SU-DHL-6 (cell line): ENCODE measurements around the gene NSF.

Experiments used
- H2AFZ ChIP-seq: fragments of 200-600 bp; sonication (generic); 2 replicates; pipeline ENCODE4 v1.6.1; 2014; ENCODE audit warnings: low read depth, mild to moderate bottlenecking, moderate library complexity, mixed read lengths, antibody characterized with exemption, low read length; ENCODE audit not compliant: severe bottlenecking
- H3F3A ChIP-seq: fragments of 200-600 bp; shearing (Covaris generic); 2 replicates; pipeline ENCODE4 v1.6.0; 2016; ENCODE audit warnings: antibody characterized with exemption, mild to moderate bottlenecking; ENCODE audit not compliant: insufficient read depth
- H3K27ac ChIP-seq: fragments of 200-600 bp; sonication (generic); 2 replicates; pipeline ENCODE4 v1.5.1; 2016; ENCODE audit warnings: low read depth, mild to moderate bottlenecking, low read length, moderate library complexity, mixed read lengths
- H3K27me3 ChIP-seq: fragments of 200-600 bp; sonication (generic), shearing (Covaris generic); 2 replicates; pipeline ENCODE4 v1.6.0; 2014; ENCODE audit warnings: mild to moderate bottlenecking, low read length
- H3K36me3 ChIP-seq: fragments of 200-600 bp; sonication (generic); 2 replicates; pipeline ENCODE4 v1.6.1; 2014; ENCODE audit warnings: mild to moderate bottlenecking, low read length, mixed read lengths
- H3K4me2 ChIP-seq: fragments of 300-600, 200-600 bp; shearing (Covaris generic), sonication (generic); 2 replicates; pipeline ENCODE4 v1.6.0; 2014; ENCODE audit warnings: low read length, low read depth, mild to moderate bottlenecking; ENCODE audit not compliant: poor library complexity, severe bottlenecking
- H3K4me3 ChIP-seq: fragments of 200-600 bp; sonication (generic); 2 replicates; pipeline ENCODE4 v1.5.1; 2014; ENCODE audit warnings: antibody characterized with exemption, low read length, mild to moderate bottlenecking, mixed read lengths; ENCODE audit not compliant: insufficient read depth, poor library complexity, severe bottlenecking
- H3K79me2 ChIP-seq: fragments of 200-600 bp; sonication (generic); 2 replicates; pipeline ENCODE4 v1.6.1; 2014; ENCODE audit warnings: mild to moderate bottlenecking, low read length, moderate library complexity; ENCODE audit not compliant: insufficient read depth
- H3K9ac ChIP-seq: fragments of 200-600 bp; sonication (generic); 2 replicates; pipeline ENCODE4 v1.7.0; 2014; ENCODE audit warnings: mild to moderate bottlenecking, low read length
- H3K9me2 ChIP-seq: fragments of 200-600 bp; sonication (generic); replicated peaks from 2 replicates; pipeline ENCODE4 v1.6.1; 2014; ENCODE audit warnings: low read length; ENCODE audit not compliant: insufficient read depth
- H3K9me3 ChIP-seq: fragments of 200-600 bp; sonication (generic); 2 replicates; pipeline ENCODE4 v1.6.1; 2014; ENCODE audit warnings: low read length, mixed read lengths; ENCODE audit not compliant: insufficient read depth
- H4K20me1 ChIP-seq: fragments of 200-600 bp; sonication (generic); 2 replicates; pipeline ENCODE4 v1.6.1; 2014; ENCODE audit warnings: low read depth, mild to moderate bottlenecking, antibody characterized with exemption, low read length, moderate library complexity, mixed read lengths
- CTCF ChIP-seq: fragments of 200-600 bp; sonication (generic); IDR thresholded peaks from one replicate; pipeline ENCODE4 v1.5.1; 2017; ENCODE audit warnings: antibody characterized with exemption, mild to moderate bottlenecking, low read length, moderate library complexity; ENCODE audit not compliant: insufficient read depth, poor library complexity, severe bottlenecking
- EZH2phosphoT487 ChIP-seq: fragments of 200-600 bp; sonication (generic), shearing (Covaris generic); conservative IDR thresholded peaks from 2 replicates; pipeline ENCODE4 v1.6.1; 2018; ENCODE audit warnings: mild to moderate bottlenecking, antibody characterized with exemption, low read length, moderate library complexity, mixed read lengths

NSF gene

GRCh38 chr17:46800573-46800972, 210.1 kb downstream of the NSF start:
- no peaks in the 10 kb centered on the region for H3K79me2 ChIP-seq
- H4K20me1 ChIP-seq = no peaks in the 10 kb centered on the region
- H3F3A ChIP-seq = no peaks in the 10 kb centered on the region
- no peak overlapping the region for H2AFZ ChIP-seq
- TF ChIP-seq EZH2phosphoT487 (no peak), CTCF (no peak)
- H3K27ac ChIP-seq = no peak overlapping the region
- H3K9me3 ChIP-seq = no peaks in the 10 kb centered on the region
- no peaks in the 10 kb centered on the region for H3K27me3 ChIP-seq
- H3K4me2 ChIP-seq = no peak overlapping the region
- no peak overlapping the region for H3K9ac ChIP-seq
- no peak overlapping the region for H3K4me3 ChIP-seq
- no peaks in the 10 kb centered on the region for H3K36me3 ChIP-seq
- H3K9me2 ChIP-seq = no peaks in the 10 kb centered on the region

GRCh38 chr17:46802800-46803199, 212.3 kb downstream of the NSF start:
- no peaks in the 10 kb centered on the region for H3K9me2 ChIP-seq

GRCh38 chr17:46803544-46803943, 213.1 kb downstream of the NSF start:
- Histone ChIP-seq H4K20me1 (no peaks in the 10 kb centered on the region), H3K27ac (no peak overlapping the region), H2AFZ (no peak overlapping the region), H3K27me3 (no peaks in the 10 kb centered on the region), H3K9me3 (no peaks in the 10 kb centered on the region), H3F3A (no peaks in the 10 kb centered on the region), H3K9me2 (no peaks in the 10 kb centered on the region), H3K4me2 (no peak overlapping the region), H3K36me3 (no peaks in the 10 kb centered on the region), H3K9ac (no peak overlapping the region), H3K79me2 (no peaks in the 10 kb centered on the region), H3K4me3 (no peak overlapping the region)
- no peak for TF ChIP-seq EZH2phosphoT487
- TF ChIP-seq CTCF = no peak

More at GRCh38 chr17:46802800-46803199, 212.3 kb downstream of the NSF start:
- Histone ChIP-seq H2AFZ (no peak overlapping the region), H3K79me2 (no peaks in the 10 kb centered on the region), H3K36me3 (no peaks in the 10 kb centered on the region), H3K9ac (no peak overlapping the region), H4K20me1 (no peaks in the 10 kb centered on the region), H3K9me3 (no peaks in the 10 kb centered on the region), H3K4me2 (no peak overlapping the region), H3F3A (no peaks in the 10 kb centered on the region), H3K27me3 (no peaks in the 10 kb centered on the region), H3K4me3 (no peak overlapping the region), H3K27ac (no peak overlapping the region)
- TF ChIP-seq EZH2phosphoT487 = no peak
- no peak for TF ChIP-seq CTCF

- Histone ChIP-seq H3F3A (no peaks in the 10 kb centered on the region), H3K9me2 (no peaks in the 10 kb centered on the region), H3K36me3 (no peaks in the 10 kb centered on the region), H3K9ac (no peak overlapping the region), H3K4me3 (no peak overlapping the region), H4K20me1 (no peaks in the 10 kb centered on the region), H3K27ac (no peak overlapping the region), H3K27me3 (no peaks in the 10 kb centered on the region), H2AFZ (no peak overlapping the region), H3K4me2 (no peak overlapping the region), H3K79me2 (no peaks in the 10 kb centered on the region), H3K9me3 (no peaks in the 10 kb centered on the region)
- no peak for TF ChIP-seq CTCF
These were observed 215.3 kb downstream of the NSF start for GRCh38 chr17:46805771-46806170.
